Smooth muscle cell (in vitro differentiated cells): ENCODE results near the gene NMB. TPM values are rescaled to one million over a fixed set of nuclear protein-coding genes. Genes with fewer than 3 reads are reported as not detected.

Experiments
- DNase-seq: peaks from one replicate; lab custom pipeline; 2025; ENCODE audit not compliant: unreplicated experiment; lab: John Stamatoyannopoulos, UW
- H2AFZ ChIP-seq: fragments of 200-600 bp; sonication (generic); 2 replicates; pipeline ENCODE4 v1.6.0; 2016; ENCODE audit warnings: antibody characterized with exemption, low read depth, mild to moderate bottlenecking
- H3F3A ChIP-seq: fragments of 200-600 bp; sonication (generic); 2 replicates; pipeline ENCODE4 v1.6.0; 2017; ENCODE audit warnings: antibody characterized with exemption, low read depth
- H3K27ac ChIP-seq: fragments of 200-600 bp; sonication (generic); 2 replicates; pipeline ENCODE4 v1.5.1; 2016; ENCODE audit warnings: low read depth, mild to moderate bottlenecking
- H3K27me3 ChIP-seq: fragments of 200-600 bp; sonication (generic); 2 replicates; pipeline ENCODE4 v1.6.1; 2016; ENCODE audit warnings: low read depth, mild to moderate bottlenecking
- H3K36me3 ChIP-seq: fragments of 200-600 bp; sonication (generic); 2 replicates; pipeline ENCODE4 v1.5.1; 2016; ENCODE audit warnings: low read depth
- H3K4me1 ChIP-seq: fragments of 200-600 bp; sonication (generic); 2 replicates; pipeline ENCODE4 v1.5.1; 2016; ENCODE audit warnings: low read depth
- H3K4me2 ChIP-seq: fragments of 200-600 bp; sonication (generic); 2 replicates; pipeline ENCODE4 v1.6.0; 2016; ENCODE audit warnings: mild to moderate bottlenecking
- H3K4me3 ChIP-seq: fragments of 200-600 bp; sonication (generic); 2 replicates; pipeline ENCODE4 v1.5.1; 2016; ENCODE audit warnings: mild to moderate bottlenecking
- H3K79me2 ChIP-seq: fragments of 200-600 bp; sonication (generic); 2 replicates; pipeline ENCODE4 v1.6.0; 2016; ENCODE audit warnings: low read depth, mild to moderate bottlenecking
- H3K9ac ChIP-seq: fragments of 200-600 bp; sonication (generic); 2 replicates; pipeline ENCODE4 v1.6.0; 2016; ENCODE audit warnings: low read depth
- H3K9me3 ChIP-seq: fragments of 200-600 bp; sonication (generic); replicated peaks from 2 replicates; pipeline ENCODE4 v1.5.1; 2016; ENCODE audit warnings: low read depth
- H4K20me1 ChIP-seq: fragments of 200-600 bp; sonication (generic); 2 replicates; pipeline ENCODE4 v1.6.0; 2016; ENCODE audit warnings: low read depth
- WGBS: methylation state at CpG from one replicate; pipeline ENCODE4 v1.1.7; 2016; ENCODE audit warnings: low lambda C conversion rate; 5-methylcytosine and 5-hydroxymethylcytosine counted together
- polyA plus RNA-seq: library from polyadenylated mRNA; unstranded; fragments of >200 nt; fragmentation: Nextera tagmentation; extraction: Ambion mirVana; gene quantifications from 2 replicates; pipeline ENCODE4 v1.2.1, GENCODE V29; 2016
- total RNA-seq: library from RNA; depleted of rRNA; stranded (reverse); fragments of >200 nt; gene quantifications from 2 replicates; pipeline ENCODE4 v1.2.3, GENCODE V29; 2014
- TF ChIP-seq, protein P1 (sequence below): fragments of 200-600 bp; sonication (generic); IDR thresholded peaks from 2 replicates; pipeline ENCODE4 v1.5.1; 2017; ENCODE audit warnings: borderline replicate concordance, mild to moderate bottlenecking, antibody characterized with exemption; ENCODE audit not compliant: insufficient read depth, poor library complexity, severe bottlenecking

The NMB gene
- total and polyA plus RNA-seq, 2 experiments from 2014 or later: 2.1 to 6.5 TPM

DNA sequence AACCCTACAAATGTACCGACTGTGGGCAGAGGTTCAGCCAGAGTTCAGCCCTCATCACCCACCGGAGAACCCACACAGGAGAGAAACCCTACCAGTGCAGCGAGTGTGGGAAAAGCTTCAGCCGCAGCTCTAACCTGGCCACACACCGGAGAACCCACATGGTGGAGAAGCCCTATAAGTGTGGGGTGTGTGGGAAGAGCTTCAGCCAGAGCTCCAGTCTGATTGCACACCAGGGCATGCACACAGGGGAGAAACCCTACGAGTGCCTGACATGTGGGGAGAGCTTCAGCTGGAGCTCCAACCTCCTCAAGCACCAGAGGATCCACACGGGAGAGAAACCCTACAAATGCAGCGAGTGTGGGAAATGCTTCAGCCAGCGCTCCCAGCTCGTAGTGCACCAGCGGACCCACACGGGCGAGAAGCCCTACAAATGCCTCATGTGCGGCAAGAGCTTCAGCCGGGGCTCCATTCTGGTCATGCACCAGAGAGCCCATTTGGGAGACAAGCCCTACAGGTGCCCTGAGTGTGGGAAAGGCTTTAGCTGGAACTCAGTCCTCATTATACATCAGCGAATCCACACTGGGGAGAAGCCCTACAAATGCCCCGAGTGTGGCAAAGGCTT lies 36.5 kb downstream of the NMB start:
- Histone ChIP-seq H3K4me3 (no peak overlapping the region), H4K20me1 (peaks cover 12% of the 10 kb centered on the region), H3K27ac (no peak overlapping the region), H3K36me3 (peaks cover 27% of the 10 kb centered on the region), H3F3A (no peaks in the 10 kb centered on the region), H2AFZ (no peak overlapping the region), H3K27me3 (no peaks in the 10 kb centered on the region), H3K4me1 (no peaks in the 10 kb centered on the region), H3K79me2 (peaks cover 19% of the 10 kb centered on the region), H3K4me2 (no peak overlapping the region), H3K9ac (no peak overlapping the region), H3K9me3 (peaks cover 25% of the 10 kb centered on the region)
- DNase-seq: no peak
- WGBS: 99% methylated on average over 17 of the region's 17 CpGs
- TF ChIP-seq, protein P1, sequence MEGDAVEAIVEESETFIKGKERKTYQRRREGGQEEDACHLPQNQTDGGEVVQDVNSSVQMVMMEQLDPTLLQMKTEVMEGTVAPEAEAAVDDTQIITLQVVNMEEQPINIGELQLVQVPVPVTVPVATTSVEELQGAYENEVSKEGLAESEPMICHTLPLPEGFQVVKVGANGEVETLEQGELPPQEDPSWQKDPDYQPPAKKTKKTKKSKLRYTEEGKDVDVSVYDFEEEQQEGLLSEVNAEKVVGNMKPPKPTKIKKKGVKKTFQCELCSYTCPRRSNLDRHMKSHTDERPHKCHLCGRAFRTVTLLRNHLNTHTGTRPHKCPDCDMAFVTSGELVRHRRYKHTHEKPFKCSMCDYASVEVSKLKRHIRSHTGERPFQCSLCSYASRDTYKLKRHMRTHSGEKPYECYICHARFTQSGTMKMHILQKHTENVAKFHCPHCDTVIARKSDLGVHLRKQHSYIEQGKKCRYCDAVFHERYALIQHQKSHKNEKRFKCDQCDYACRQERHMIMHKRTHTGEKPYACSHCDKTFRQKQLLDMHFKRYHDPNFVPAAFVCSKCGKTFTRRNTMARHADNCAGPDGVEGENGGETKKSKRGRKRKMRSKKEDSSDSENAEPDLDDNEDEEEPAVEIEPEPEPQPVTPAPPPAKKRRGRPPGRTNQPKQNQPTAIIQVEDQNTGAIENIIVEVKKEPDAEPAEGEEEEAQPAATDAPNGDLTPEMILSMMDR: no peak

DNA sequence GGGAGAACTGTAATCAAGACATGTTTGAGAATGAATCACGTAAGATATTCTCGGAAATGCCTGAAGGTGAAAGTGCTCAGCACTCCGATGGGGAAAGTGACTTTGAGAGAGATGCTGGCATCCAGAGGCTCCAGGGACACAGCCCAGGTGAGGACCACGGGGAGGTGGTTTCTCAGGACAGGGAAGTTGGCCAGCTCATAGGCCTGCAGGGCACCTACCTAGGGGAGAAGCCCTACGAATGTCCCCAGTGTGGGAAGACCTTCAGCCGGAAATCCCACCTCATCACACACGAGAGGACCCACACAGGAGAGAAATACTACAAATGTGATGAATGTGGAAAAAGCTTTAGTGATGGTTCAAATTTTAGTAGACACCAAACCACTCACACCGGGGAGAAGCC lies 37.4 kb downstream of the NMB start:
- no peaks in the 10 kb centered on the region for H3F3A ChIP-seq
- H3K4me1 ChIP-seq: no peaks in the 10 kb centered on the region
- no peak for DNase-seq
- no peak overlapping the region for H3K4me3 ChIP-seq
- 97% methylated on average over 8 of the region's 8 CpGs for WGBS
- H3K4me2 ChIP-seq: no peak overlapping the region
- no peak overlapping the region for H3K9ac ChIP-seq
- no peak overlapping the region for H2AFZ ChIP-seq
- peaks cover 27% of the 10 kb centered on the region for H3K36me3 ChIP-seq
- H3K27me3 ChIP-seq: no peaks in the 10 kb centered on the region
- peaks cover 20% of the 10 kb centered on the region for H4K20me1 ChIP-seq
- TF ChIP-seq, protein P1: no peak
- H3K9me3 ChIP-seq: peaks cover 25% of the 10 kb centered on the region
- peaks cover 19% of the 10 kb centered on the region for H3K79me2 ChIP-seq
- H3K27ac ChIP-seq: no peak overlapping the region

DNA sequence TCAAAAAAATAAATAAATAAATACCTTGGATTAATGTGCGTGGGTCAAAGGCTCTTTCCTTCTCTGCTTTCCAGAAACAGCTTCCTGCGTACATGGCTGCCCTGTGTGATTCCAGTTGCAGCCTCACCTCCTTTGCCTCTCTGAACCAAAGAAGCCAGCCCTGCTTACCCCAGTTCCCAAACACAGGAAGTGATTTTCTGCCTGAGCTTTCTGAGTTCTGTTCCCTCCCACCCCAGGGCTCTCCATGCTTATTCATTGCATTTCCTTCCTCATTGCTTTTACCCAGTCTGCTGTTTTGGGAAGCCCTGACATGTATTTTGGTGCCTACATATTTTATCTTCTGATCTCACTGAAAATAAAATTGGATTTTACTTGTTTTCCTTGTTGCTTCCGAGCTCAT lies 41.8 kb downstream of the NMB start:
- H4K20me1 ChIP-seq: peaks cover 63% of the 10 kb centered on the region
- H3K4me3 ChIP-seq: no peak overlapping the region
- peaks cover 13% of the 10 kb centered on the region for H3K9me3 ChIP-seq
- H3K27me3 ChIP-seq: no peaks in the 10 kb centered on the region
- H3K79me2 ChIP-seq: peaks cover 32% of the 10 kb centered on the region
- no peak overlapping the region for H3K9ac ChIP-seq
- TF ChIP-seq, protein P1: no peak
- no peaks in the 10 kb centered on the region for H3K4me1 ChIP-seq
- no peak overlapping the region for H2AFZ ChIP-seq
- H3K4me2 ChIP-seq: no peak overlapping the region
- WGBS: 100% methylated on average over 3 of the region's 3 CpGs
- no peaks in the 10 kb centered on the region for H3F3A ChIP-seq
- H3K36me3 ChIP-seq: peaks cover 11% of the 10 kb centered on the region
- H3K27ac ChIP-seq: no peak overlapping the region
- no peak for DNase-seq

DNA sequence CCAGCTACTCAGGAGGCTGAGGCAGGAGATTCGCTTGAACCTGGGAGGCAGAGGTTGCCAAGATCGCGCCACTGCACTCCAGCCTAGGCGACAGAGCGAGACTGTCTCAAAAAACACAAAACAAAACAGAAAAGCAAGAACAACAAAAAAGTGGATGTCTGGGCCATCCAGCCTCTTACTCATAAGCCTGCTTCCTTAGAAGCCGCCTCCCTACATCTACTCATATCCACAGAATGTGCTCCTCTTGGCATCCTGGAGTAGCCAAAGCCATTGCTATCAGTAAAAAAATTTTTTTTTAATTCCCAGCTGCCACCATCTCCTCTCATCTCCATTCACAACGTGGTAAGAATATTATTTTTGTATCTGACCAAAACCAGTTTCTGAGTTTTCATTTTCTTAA lies 46.4 kb downstream of the NMB start:
- Histone ChIP-seq H2AFZ (no peak overlapping the region), H3K9me3 (no peaks in the 10 kb centered on the region), H3K27me3 (no peaks in the 10 kb centered on the region), H3K4me2 (no peak overlapping the region), H3K79me2 (peaks cover 44% of the 10 kb centered on the region), H3K4me3 (no peak overlapping the region), H3F3A (no peaks in the 10 kb centered on the region), H3K27ac (no peak overlapping the region), H3K4me1 (no peaks in the 10 kb centered on the region), H4K20me1 (peaks cover 98% of the 10 kb centered on the region), H3K36me3 (no peaks in the 10 kb centered on the region), H3K9ac (no peak overlapping the region)
- 95% methylated on average over 7 of the region's 7 CpGs for WGBS
- TF ChIP-seq, protein P1: no peak
- no peak for DNase-seq
